IMR-90 (cell line): ENCODE results near the gene PDE6A. TPM values are rescaled to one million over a fixed set of nuclear protein-coding genes. Genes with fewer than 3 reads are reported as not detected.
A peak's percentile ranks its signal among the peaks of the same experiment; 100 is the strongest.

Experiments used
- ATAC-seq: fragments of 200-7000 bp; cut with Tn5 transposase; 2 replicates; pipeline ENCODE4 v1.9.1; 2020; ENCODE audit warnings: low read depth, mild to moderate bottlenecking, moderate library complexity
- BruUV-seq: library from RNA; stranded (reverse); fragments of 400-500 nt; replicated peaks from 2 replicates; lab custom pipeline; 2021; lab: Mats Ljungman, UMichigan
- CTCF ChIA-PET: fragments of 300-600 bp; formaldehyde crosslinking; extraction: SDS; loops from one replicate; lab custom pipeline; 2021; ENCODE audit warnings: antibody characterized with exemption; lab: Yijun Ruan, JAX
- POLR2A ChIA-PET: fragments of 300-600 bp; sonication (Branson Sonifier 250); formaldehyde crosslinking; loops from one replicate; lab custom pipeline; 2022; ENCODE audit warnings: antibody characterized with exemption; ENCODE audit not compliant: unreplicated experiment; lab: Charles Lee
- DNase-seq: peaks from one replicate; pipeline ENCODE4 v3.0.0; 2013
- H2AFZ ChIP-seq: replicated peaks from 2 replicates; pipeline ENCODE3; 2013; ENCODE audit warnings: low read length, mild to moderate bottlenecking; ENCODE audit not compliant: poor library complexity
- H2AK5ac ChIP-seq: 2 replicates; pipeline ENCODE4 v1.6.1; 2013; ENCODE audit warnings: low read depth, low read length, inconsistent platforms
- H2AK9ac ChIP-seq: replicated peaks from 2 replicates; pipeline ENCODE3; 2013; ENCODE audit warnings: mild to moderate bottlenecking, low read depth, low read length, moderate library complexity; ENCODE audit not compliant: poor library complexity
- H2BK120ac ChIP-seq: 2 replicates; pipeline ENCODE4 v1.6.1; 2013; ENCODE audit warnings: low read depth, low read length, inconsistent platforms
- H2BK15ac ChIP-seq: 3 replicates; pipeline ENCODE4 v1.6.1; 2013; ENCODE audit warnings: low read depth, low read length, inconsistent platforms
- H2BK20ac ChIP-seq: 2 replicates; pipeline ENCODE4 v1.6.1; 2013; ENCODE audit warnings: low read depth, mild to moderate bottlenecking, inconsistent platforms, low read length, moderate library complexity
- H2BK5ac ChIP-seq: 2 replicates; pipeline ENCODE4 v1.6.1; 2013; ENCODE audit warnings: mild to moderate bottlenecking, low read depth, low read length, inconsistent platforms; ENCODE audit not compliant: poor library complexity, severe bottlenecking
- H3K14ac ChIP-seq: replicated peaks from 2 replicates; pipeline ENCODE4 v1.6.1; 2013; ENCODE audit warnings: low read depth, low read length, inconsistent platforms
- H3K18ac ChIP-seq: 2 replicates; pipeline ENCODE4 v1.6.1; 2013; ENCODE audit warnings: low read depth, low read length, control low read depth
- H3K23ac ChIP-seq: 2 replicates; pipeline ENCODE4 v1.6.1; 2013; ENCODE audit warnings: low read depth, low read length, inconsistent platforms
- H3K27ac ChIP-seq: 2 replicates; pipeline ENCODE4 v1.5.1; 2013; ENCODE audit warnings: mild to moderate bottlenecking, control low read depth, low read length; ENCODE audit not compliant: insufficient read depth
- H3K27me3 ChIP-seq: 2 replicates; pipeline ENCODE4 v1.6.1; 2013; ENCODE audit warnings: low read length; ENCODE audit not compliant: control insufficient read depth, insufficient read depth
- H3K36me3 ChIP-seq: 2 replicates; pipeline ENCODE4 v1.6.1; 2013; ENCODE audit warnings: low read length, mixed read lengths; ENCODE audit not compliant: control insufficient read depth, insufficient read depth
- H3K4ac ChIP-seq: 2 replicates; pipeline ENCODE4 v1.6.1; 2013; ENCODE audit warnings: low read depth, low read length, inconsistent platforms
- H3K4me1 ChIP-seq: 2 replicates; pipeline ENCODE4 v1.6.1; 2013; ENCODE audit warnings: low read length, mixed read lengths; ENCODE audit not compliant: control insufficient read depth, insufficient read depth
- H3K4me2 ChIP-seq: 2 replicates; pipeline ENCODE4 v1.6.1; 2013; ENCODE audit warnings: low read depth, mild to moderate bottlenecking, control low read depth, low read length, moderate library complexity
- H3K4me3 ChIP-seq: 2 replicates; pipeline ENCODE4 v1.5.1; 2013; ENCODE audit warnings: low read depth, mild to moderate bottlenecking, control low read depth, low read length, moderate library complexity; ENCODE audit not compliant: insufficient read depth
- H3K56ac ChIP-seq: 2 replicates; pipeline ENCODE4 v1.6.1; 2013; ENCODE audit warnings: low read length, inconsistent platforms; ENCODE audit not compliant: insufficient read depth; ENCODE audit errors: extremely low read depth
- H3K79me1 ChIP-seq, 2 experiments: 2 replicates each; pipeline ENCODE4 v1.6.1; 2013; ENCODE audit warnings: low read length in 2 of 2, inconsistent platforms in 1 of 2, low read depth in 1 of 2
- H3K9ac ChIP-seq: 2 replicates; pipeline ENCODE4 v1.6.1; 2013; ENCODE audit warnings: low read depth, low read length, control low read depth
- H3K9me1 ChIP-seq: 2 replicates; pipeline ENCODE4 v1.6.1; 2013; ENCODE audit warnings: low read length, inconsistent platforms; ENCODE audit not compliant: insufficient read depth
- H3K9me3 ChIP-seq: 2 replicates; pipeline ENCODE4 v1.6.1; 2013; ENCODE audit warnings: low read length; ENCODE audit not compliant: control insufficient read depth, insufficient read depth
- H4K20me1 ChIP-seq: 2 replicates; pipeline ENCODE4 v1.6.1; 2013; ENCODE audit warnings: low read length, inconsistent platforms; ENCODE audit not compliant: insufficient read depth
- H4K5ac ChIP-seq: 2 replicates; pipeline ENCODE4 v1.6.1; 2013; ENCODE audit warnings: mild to moderate bottlenecking, low read depth, low read length, control low read depth
- H4K8ac ChIP-seq, 2 experiments: 2 replicates each; pipeline ENCODE4 v1.6.1; 2013; ENCODE audit warnings: low read depth in 2 of 2, low read length in 2 of 2, control low read depth in 1 of 2, inconsistent platforms in 1 of 2
- H4K91ac ChIP-seq: 2 replicates; pipeline ENCODE4 v1.6.1; 2013; ENCODE audit warnings: low read depth, low read length, inconsistent platforms; ENCODE audit not compliant: insufficient read depth
- RCOR1 ChIP-seq: IDR thresholded peaks from 2 replicates; pipeline ENCODE4 v1.6.1; 2012; ENCODE audit warnings: mild to moderate bottlenecking, low read length, improper control_type of control experiment; ENCODE audit not compliant: insufficient replicate concordance
- WGBS, 2 experiments: methylation state at CpG; one replicate each; pipeline versions ENCODE4 v1.1.5 to v1.1.7; 2013; ENCODE audit warnings: missing lambda C conversion rate in 2 of 2; ENCODE audit not compliant: insufficient read length in 1 of 2; ENCODE audit errors: extremely low coverage in 2 of 2; 5-methylcytosine and 5-hydroxymethylcytosine counted together
- dilution Hi-C: fragments of 300-500 bp; cut with HindIII; formaldehyde crosslinking; loops from one replicate; pipeline ENCODE4 v1.14.3; 2018; ENCODE audit warnings: low sequenced_read_pairs; ENCODE audit not compliant: unreplicated experiment
- in situ Hi-C: fragments of 300-500 bp; cut with MboI; formaldehyde crosslinking; loops from 3 replicates; pipeline ENCODE4 v1.14.3; 2019; ENCODE audit warnings: low sequenced_read_pairs, inconsistent platforms, mixed read lengths
- intact Hi-C: fragments of 100-400 bp; cut with micrococcal nuclease; formaldehyde crosslinking; loops from 2 replicates; pipeline ENCODE4 v1.10.0; 2022
- polyA plus RNA-seq, 3 experiments: library from polyadenylated mRNA; depleted of rRNA; stranded (reverse); fragments of >200 nt; gene quantifications; 2 replicates each; pipeline ENCODE4 v1.2.3, GENCODE V29; 2012; ENCODE audit warnings: low replicate concordance in 1 of 3
- total RNA-seq: library from RNA; depleted of rRNA; stranded (reverse); fragments of >200 nt; gene quantifications from 2 replicates; pipeline ENCODE4 v1.2.3, GENCODE V29; 2012

PDE6A gene
- total and polyA plus RNA-seq, 2 of the 4 experiments (the other 2 are of a cell fraction): not detected

- 0 out of 2 replicates have a peak, but pooled peaks cover 4% of the 10 kb centered on the region for H3K4me1 ChIP-seq
- no peak overlapping the region for H2BK5ac ChIP-seq
- H3K9ac ChIP-seq: no peak overlapping the region
- WGBS, 2 experiments: no CpG with 5 or more reads among the region's 10 CpGs
- no peaks in the 10 kb centered on the region for H3K9me3 ChIP-seq
- H2AK5ac ChIP-seq: no peak overlapping the region
- peak overlapping the region; percentile 67; the same call in 1 of the 2 replicates for H2BK20ac ChIP-seq
- H2BK15ac ChIP-seq: no peak overlapping the region
- no peak overlapping the region for H3K23ac ChIP-seq
- BruUV-seq: no TSS peak
- no peak for TF ChIP-seq RCOR1
- intact Hi-C loops (no loop called here), dilution Hi-C loops (no loop called here), in situ Hi-C loops (no loop called here)
- peak; percentile 70 for DNase-seq
- H3K4ac ChIP-seq: peak overlapping the region; percentile 39; the same call in 1 of the 2 replicates
- no peaks in the 10 kb centered on the region for H3K79me1 ChIP-seq
- H3K27me3 ChIP-seq: peaks cover 4% of the 10 kb centered on the region
- POLR2A ChIA-PET: interaction anchor here (0.6 kb wide), 1 partner anchor 16 kb away, joined by 7 read pairs; no protein-coding TSS in a partner anchor
- H3K18ac ChIP-seq: no peak overlapping the region
- 0 out of 4 replicates have a peak overlapping the region, but pooled peaks of 1 of the 2 experiments have one; percentile 14 for H4K8ac ChIP-seq
- no peaks in the 10 kb centered on the region for H3K36me3 ChIP-seq
- H3K14ac ChIP-seq: 0 out of 2 replicates have a peak overlapping the region, but pooled peaks have one; percentile 44
- no peak overlapping the region for H3K27ac ChIP-seq
- H4K91ac ChIP-seq: no peak overlapping the region
- CTCF ChIA-PET: no interaction called here
- peak overlapping the region; percentile 50; the same call in 1 of the 2 replicates for H2BK120ac ChIP-seq
- H3K4me3 ChIP-seq: no peak overlapping the region
- no peak overlapping the region for H3K4me2 ChIP-seq
- no peak overlapping the region for H3K56ac ChIP-seq
- H4K20me1 ChIP-seq: no peaks in the 10 kb centered on the region
- H4K5ac ChIP-seq: no peak overlapping the region
- no peak overlapping the region for H2AK9ac ChIP-seq
- H2AFZ ChIP-seq: peak overlapping the region; percentile 80
- peak; percentile 27; the same call in 1 of the 2 replicates for ATAC-seq
- 0 out of 2 replicates have a peak, but pooled peaks cover 3% of the 10 kb centered on the region for H3K9me1 ChIP-seq
These were observed 56.9 kb downstream of the PDE6A start for GRCh38 chr5:149887622-149888183.
